Activated CD8-positive, alpha-beta T cell treated with anti-CD3 and anti-CD28 coated beads for 36 hours (primary cell): ENCODE measurements around the gene PRM2. TPM values are rescaled to one million over a fixed set of nuclear protein-coding genes. Genes with fewer than 3 reads are reported as not detected.

Experiments used
- ATAC-seq: fragments of 200-7000 bp; cut with Tn5 transposase; one replicate; pipeline ENCODE4 v1.10.0; 2021; ENCODE audit warnings: mild to moderate bottlenecking, moderate library complexity
- CTCF ChIA-PET: fragments of 350-600 bp; sonication (Branson Sonifier 250); formaldehyde crosslinking; loops from one replicate; lab custom pipeline; 2021; ENCODE audit warnings: antibody characterized with exemption; lab: Charles Lee
- POLR2A ChIA-PET: fragments of 350-600 bp; sonication (Branson Sonifier 250); formaldehyde crosslinking; loops from one replicate; lab custom pipeline; 2021; ENCODE audit warnings: antibody characterized with exemption; lab: Charles Lee
- DNase-seq: peaks from one replicate; pipeline ENCODE4 v3.0.0-alpha.2; 2020
- H3K27ac Mint-ChIP-seq: one replicate; pipeline ENCODE4 v1.8.0; 2021; ENCODE audit warnings: mild to moderate bottlenecking, mixed read lengths
- H3K27me3 Mint-ChIP-seq: one replicate; pipeline ENCODE4 v1.8.0; 2021; ENCODE audit warnings: mixed read lengths
- H3K36me3 Mint-ChIP-seq: one replicate; pipeline ENCODE4 v1.8.0; 2021; ENCODE audit warnings: low read depth, mixed read lengths
- H3K4me1 Mint-ChIP-seq: one replicate; pipeline ENCODE4 v1.8.0; 2021; ENCODE audit warnings: low read depth, mixed read lengths
- H3K4me3 Mint-ChIP-seq: one replicate; pipeline ENCODE4 v1.8.0; 2021; ENCODE audit warnings: mild to moderate bottlenecking, moderate library complexity, mixed read lengths
- H3K9me3 Mint-ChIP-seq: one replicate; pipeline ENCODE4 v1.8.0; 2021; ENCODE audit warnings: mixed read lengths
- CTCF ChIP-seq: fragments of 200-600 bp; IDR thresholded peaks from one replicate; pipeline ENCODE4 v1.8.0; 2022; ENCODE audit warnings: antibody characterized with exemption, mild to moderate bottlenecking
- intact Hi-C: fragments of 100-400 bp; cut with micrococcal nuclease; formaldehyde crosslinking; loops from one replicate; pipeline ENCODE4 v1.10.0; 2022
- total RNA-seq, 2 experiments: library from RNA; stranded (reverse); gene quantifications; one replicate each; pipeline ENCODE4 v1.2.3, GENCODE V29; 2021

The PRM2 gene
- total RNA-seq, 2 experiments from 2014 or later = not detected

- TF ChIP-seq CTCF = no peak
- Mint-ChIP-seq H3K36me3 (no peaks in the 10 kb centered on the region), H3K9me3 (no peaks in the 10 kb centered on the region), H3K4me1 (peaks cover 7% of the 10 kb centered on the region), H3K27ac (no peak overlapping the region), H3K27me3 (no peaks in the 10 kb centered on the region), H3K4me3 (no peak overlapping the region)
- DNase-seq (no peak), ATAC-seq (no peak)
- POLR2A ChIA-PET = interaction anchor here (1.1 to 1.2 kb wide), 2 partner anchors 37 to 64 kb away, joined by 3 to 4 read pairs; no protein-coding TSS in a partner anchor
- CTCF ChIA-PET = no interaction called here
- intact Hi-C loops = no loop called here
Observed at GRCh38 chr16:11303405-11304138, 27.3 kb upstream of the PRM2 start.

- no peaks in the 10 kb centered on the region for H3K36me3 Mint-ChIP-seq
- ChIA-PET CTCF (no interaction called here), POLR2A (interaction anchor here (1.1 to 1.2 kb wide), 2 partner anchors 37 to 65 kb away, joined by 3 to 4 read pairs; no protein-coding TSS in a partner anchor)
- TF ChIP-seq CTCF = no peak
- no peak overlapping the region for H3K27ac Mint-ChIP-seq
- H3K4me1 Mint-ChIP-seq = peaks cover 10% of the 10 kb centered on the region
- no peaks in the 10 kb centered on the region for H3K27me3 Mint-ChIP-seq
- H3K9me3 Mint-ChIP-seq = no peaks in the 10 kb centered on the region
- DNase-seq (no peak), ATAC-seq (no peak)
- intact Hi-C loops = no loop called here
- H3K4me3 Mint-ChIP-seq = no peak overlapping the region
Observed at GRCh38 chr16:11302977-11303376, 26.7 kb upstream of the PRM2 start.

- Mint-ChIP-seq H3K27me3 (no peaks in the 10 kb centered on the region), H3K9me3 (no peaks in the 10 kb centered on the region), H3K4me3 (no peak overlapping the region), H3K27ac (no peak overlapping the region), H3K4me1 (peaks cover 21% of the 10 kb centered on the region), H3K36me3 (no peaks in the 10 kb centered on the region)
- POLR2A ChIA-PET = interaction anchor here (1.1 to 1.2 kb wide), 2 partner anchors 38 to 66 kb away, joined by 3 to 4 read pairs; no protein-coding TSS in a partner anchor
- ATAC-seq (no peak), DNase-seq (no peak)
- intact Hi-C loops = no loop called here
- no peak for TF ChIP-seq CTCF
- CTCF ChIA-PET = no interaction called here
Observed at GRCh38 chr16:11301645-11302501, 25.6 kb upstream of the PRM2 start.

- Mint-ChIP-seq H3K27me3 (no peaks in the 10 kb centered on the region), H3K4me3 (no peak overlapping the region), H3K4me1 (peaks cover 28% of the 10 kb centered on the region), H3K9me3 (no peaks in the 10 kb centered on the region), H3K36me3 (no peaks in the 10 kb centered on the region), H3K27ac (no peak overlapping the region)
- ChIA-PET CTCF (no interaction called here), POLR2A (interaction anchor here (0.6 kb wide), 1 partner anchor 419 kb away, joined by 3 read pairs; no protein-coding TSS in a partner anchor)
- DNase-seq (no peak), ATAC-seq (no peak)
- intact Hi-C loops = no loop called here
- no peak for TF ChIP-seq CTCF
Observed at GRCh38 chr16:11300560-11300892, 24.2 kb upstream of the PRM2 start.
